Osteoblast (primary cell): Measurements from ENCODE around the gene NFATC1. TPM values are rescaled to one million over a fixed set of nuclear protein-coding genes. Genes with fewer than 3 reads are reported as not detected.

Experiments
- DNase-seq: peaks from one replicate; pipeline ENCODE4 v3.0.0; 2011; ENCODE audit warnings: low spot score, mixed read lengths; ENCODE audit not compliant: insufficient read length; ENCODE audit errors: missing footprints
- H2AFZ ChIP-seq: 2 replicates; pipeline ENCODE4 v1.6.0; 2011; ENCODE audit warnings: mild to moderate bottlenecking, low read length
- H3K27ac ChIP-seq: 2 replicates; pipeline ENCODE4 v1.5.1; 2011; ENCODE audit warnings: mild to moderate bottlenecking, low read depth, low read length, moderate library complexity
- H3K27me3 ChIP-seq: 2 replicates; pipeline ENCODE4 v1.6.0; 2012; ENCODE audit warnings: mild to moderate bottlenecking, control low read depth, inconsistent platforms, low read length, moderate library complexity; ENCODE audit not compliant: insufficient read depth
- H3K36me3 ChIP-seq: 2 replicates; pipeline ENCODE4 v1.5.1; 2011; ENCODE audit warnings: mild to moderate bottlenecking, low read length, control low read depth, moderate library complexity; ENCODE audit not compliant: insufficient read depth
- H3K4me1 ChIP-seq: 2 replicates; pipeline ENCODE4 v1.5.1; 2011; ENCODE audit warnings: mild to moderate bottlenecking, low read length, control low read depth, moderate library complexity; ENCODE audit not compliant: insufficient read depth
- H3K4me2 ChIP-seq: 2 replicates; pipeline ENCODE4 v1.6.0; 2011; ENCODE audit warnings: mild to moderate bottlenecking, low read length; ENCODE audit not compliant: insufficient read depth
- H3K4me3 ChIP-seq: fragments of 200-600 bp; sonication (generic); 3 replicates; pipeline ENCODE4 v1.5.1; 2012; ENCODE audit warnings: mild to moderate bottlenecking, low read length, inconsistent platforms; ENCODE audit not compliant: insufficient read depth
- H3K79me2 ChIP-seq: 2 replicates; pipeline ENCODE4 v1.6.0; 2012; ENCODE audit warnings: mild to moderate bottlenecking, low read length, control low read depth, inconsistent platforms; ENCODE audit not compliant: insufficient read depth
- H3K9me3 ChIP-seq: 2 replicates; pipeline ENCODE4 v1.5.1; 2011; ENCODE audit warnings: low read depth, low read length, control low read depth
- H4K20me1 ChIP-seq: 2 replicates; pipeline ENCODE4 v1.6.0; 2012; ENCODE audit warnings: mild to moderate bottlenecking, low read length, control low read depth; ENCODE audit not compliant: insufficient read depth
- total RNA-seq: library from RNA; depleted of rRNA; stranded (reverse); fragments of >200 nt; gene quantifications from 2 replicates; pipeline ENCODE4 v1.2.3, GENCODE V29; 2012
- TF ChIP-seq, protein P1 (sequence below): IDR thresholded peaks from 2 replicates; pipeline ENCODE4 v1.5.1; 2011; ENCODE audit warnings: mild to moderate bottlenecking, low read depth, low read length, moderate library complexity; ENCODE audit errors: extremely low read depth

The NFATC1 gene
- total RNA-seq, 1 donor: 6.2 TPM

DNA sequence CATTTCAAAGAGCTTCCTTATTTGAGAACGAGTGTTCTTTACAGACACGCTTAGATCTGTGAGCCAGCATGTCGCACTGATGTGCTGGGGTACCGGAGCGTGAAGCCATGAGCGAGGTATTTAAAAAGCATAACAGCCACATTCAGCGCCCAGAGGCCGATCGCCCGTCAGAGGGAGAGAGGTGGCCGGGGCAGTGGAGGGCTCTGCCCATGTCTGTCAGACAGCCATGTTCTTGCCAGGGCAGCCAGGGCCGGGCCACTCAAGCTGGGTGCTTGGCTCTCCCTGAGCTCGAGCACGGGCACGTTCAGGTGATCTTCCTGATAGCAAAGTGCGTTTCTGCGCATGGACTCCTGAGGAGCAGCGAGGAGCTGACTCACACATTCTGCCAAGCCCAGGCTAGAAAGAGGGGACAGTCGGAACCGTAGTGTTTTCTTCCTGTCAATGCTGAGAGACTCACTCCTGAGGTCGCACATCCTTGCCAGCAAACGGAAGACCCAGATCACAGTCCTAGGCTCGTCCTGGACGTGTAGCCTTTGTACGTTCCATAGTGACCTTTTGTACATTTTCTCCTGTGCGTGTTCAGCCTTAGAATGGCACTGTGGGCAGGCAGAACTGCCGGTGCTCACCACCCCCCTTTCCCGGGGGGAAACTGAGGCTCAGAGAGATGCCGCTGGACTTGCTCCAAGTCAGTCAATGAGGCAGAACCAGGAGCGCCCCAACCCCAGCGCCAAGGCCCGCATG is 100.7 kb downstream of the NFATC1 start:
- no peak overlapping the region for H3K27ac ChIP-seq
- H3K4me3 ChIP-seq: no peak overlapping the region
- no peak overlapping the region for H2AFZ ChIP-seq
- H3K36me3 ChIP-seq: no peaks in the 10 kb centered on the region
- peak; percentile 64 for DNase-seq
- no peak overlapping the region for H3K4me2 ChIP-seq
- H4K20me1 ChIP-seq: no peaks in the 10 kb centered on the region
- peaks cover 6% of the 10 kb centered on the region for H3K4me1 ChIP-seq
- H3K27me3 ChIP-seq: no peaks in the 10 kb centered on the region
- peaks cover 8% of the 10 kb centered on the region for H3K9me3 ChIP-seq
- no peaks in the 10 kb centered on the region for H3K79me2 ChIP-seq
- TF ChIP-seq, protein P1, sequence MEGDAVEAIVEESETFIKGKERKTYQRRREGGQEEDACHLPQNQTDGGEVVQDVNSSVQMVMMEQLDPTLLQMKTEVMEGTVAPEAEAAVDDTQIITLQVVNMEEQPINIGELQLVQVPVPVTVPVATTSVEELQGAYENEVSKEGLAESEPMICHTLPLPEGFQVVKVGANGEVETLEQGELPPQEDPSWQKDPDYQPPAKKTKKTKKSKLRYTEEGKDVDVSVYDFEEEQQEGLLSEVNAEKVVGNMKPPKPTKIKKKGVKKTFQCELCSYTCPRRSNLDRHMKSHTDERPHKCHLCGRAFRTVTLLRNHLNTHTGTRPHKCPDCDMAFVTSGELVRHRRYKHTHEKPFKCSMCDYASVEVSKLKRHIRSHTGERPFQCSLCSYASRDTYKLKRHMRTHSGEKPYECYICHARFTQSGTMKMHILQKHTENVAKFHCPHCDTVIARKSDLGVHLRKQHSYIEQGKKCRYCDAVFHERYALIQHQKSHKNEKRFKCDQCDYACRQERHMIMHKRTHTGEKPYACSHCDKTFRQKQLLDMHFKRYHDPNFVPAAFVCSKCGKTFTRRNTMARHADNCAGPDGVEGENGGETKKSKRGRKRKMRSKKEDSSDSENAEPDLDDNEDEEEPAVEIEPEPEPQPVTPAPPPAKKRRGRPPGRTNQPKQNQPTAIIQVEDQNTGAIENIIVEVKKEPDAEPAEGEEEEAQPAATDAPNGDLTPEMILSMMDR: no peak

DNA sequence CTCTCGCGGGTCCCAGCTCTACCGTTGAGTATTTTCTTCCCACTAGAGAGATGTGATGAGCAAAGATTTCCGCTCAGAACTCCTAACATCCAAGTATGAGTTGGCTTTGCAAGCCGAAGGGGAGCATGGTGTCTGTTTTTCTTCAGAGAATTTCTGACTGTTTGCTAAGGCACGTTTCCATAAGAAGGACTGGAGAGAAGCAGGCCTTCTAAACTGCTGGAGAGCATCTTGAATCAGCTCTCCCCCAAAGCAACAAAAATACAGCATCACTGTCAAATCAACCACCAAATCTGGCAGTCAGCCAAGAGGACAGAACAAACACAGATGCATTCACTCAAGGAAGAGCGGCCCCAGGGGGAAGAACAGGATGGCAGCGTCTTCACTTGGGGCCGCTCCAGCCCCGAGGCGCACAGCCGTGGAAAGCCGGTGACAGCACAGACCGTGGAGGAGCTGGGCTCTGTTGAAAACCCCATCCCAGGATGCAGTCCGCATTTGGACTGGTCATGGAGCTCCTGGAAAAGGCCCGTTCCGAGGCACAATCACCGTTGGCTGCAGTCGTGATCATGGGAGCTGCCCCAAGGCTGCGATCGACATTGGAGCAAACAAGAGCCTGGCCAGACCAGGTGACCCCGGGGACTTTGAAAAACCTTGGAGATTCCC is 101.4 kb downstream of the NFATC1 start:
- H3K27ac ChIP-seq: no peak overlapping the region
- H3K36me3 ChIP-seq: no peaks in the 10 kb centered on the region
- no peak overlapping the region for H2AFZ ChIP-seq
- H3K4me2 ChIP-seq: peak overlapping the region; percentile 24
- TF ChIP-seq, protein P1: no peak
- no peaks in the 10 kb centered on the region for H3K79me2 ChIP-seq
- no peaks in the 10 kb centered on the region for H4K20me1 ChIP-seq
- H3K4me1 ChIP-seq: peaks cover 6% of the 10 kb centered on the region
- H3K4me3 ChIP-seq: no peak overlapping the region
- H3K27me3 ChIP-seq: no peaks in the 10 kb centered on the region
- H3K9me3 ChIP-seq: peaks cover 8% of the 10 kb centered on the region
- DNase-seq: peak; percentile 83

DNA sequence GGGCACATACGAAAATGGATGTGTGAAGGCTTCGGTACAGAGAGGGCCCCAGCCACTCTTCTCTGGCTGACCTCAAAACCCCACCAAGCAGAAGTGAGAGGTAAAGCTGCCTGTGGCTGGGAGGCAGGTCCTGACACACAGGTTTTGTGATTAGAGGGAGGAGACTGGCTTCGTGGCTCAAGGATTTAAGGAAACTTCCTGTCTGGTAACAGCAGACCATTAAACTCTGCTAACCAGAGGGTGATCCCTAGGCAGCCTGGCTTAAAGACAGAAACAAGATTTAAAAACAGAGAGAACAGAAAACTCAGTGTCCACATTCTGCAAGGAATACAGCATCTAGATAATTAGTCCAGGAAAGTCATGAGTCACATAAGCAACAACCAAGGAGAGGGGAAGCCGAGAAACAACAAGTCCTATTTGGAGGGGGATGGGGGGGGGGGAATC is 101.9 kb downstream of the NFATC1 start:
- peak; percentile 89 for DNase-seq
- Histone ChIP-seq H3K27ac (no peak overlapping the region), H3K4me2 (peak overlapping the region; percentile 24), H3K36me3 (no peaks in the 10 kb centered on the region), H3K79me2 (no peaks in the 10 kb centered on the region), H3K9me3 (peaks cover 8% of the 10 kb centered on the region), H3K4me3 (no peak overlapping the region), H4K20me1 (no peaks in the 10 kb centered on the region), H2AFZ (no peak overlapping the region), H3K27me3 (no peaks in the 10 kb centered on the region), H3K4me1 (peaks cover 6% of the 10 kb centered on the region)
- TF ChIP-seq, protein P1: no peak

DNA sequence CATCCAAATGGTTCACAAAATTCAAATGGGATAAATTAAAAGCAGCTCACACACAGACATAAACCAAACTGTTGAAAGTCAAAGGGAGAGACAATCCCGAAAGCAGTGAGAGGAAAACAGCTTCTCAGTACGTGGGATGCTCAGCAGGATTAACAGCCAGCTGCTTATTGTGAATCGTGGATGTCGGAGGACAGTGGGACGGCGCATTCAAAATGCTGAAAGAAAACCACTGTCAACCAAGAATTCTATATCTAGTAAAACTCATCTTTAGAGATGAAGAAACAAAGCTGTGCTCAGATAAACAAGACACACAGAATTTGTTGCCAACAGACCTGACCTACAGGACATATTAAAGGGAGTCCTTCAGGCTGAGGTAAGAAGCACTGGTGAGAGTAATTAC is 102.9 kb downstream of the NFATC1 start:
- TF ChIP-seq, protein P1: no peak
- Histone ChIP-seq H3K4me2 (no peak overlapping the region), H3K27me3 (no peaks in the 10 kb centered on the region), H3K4me1 (peaks cover 6% of the 10 kb centered on the region), H3K27ac (no peak overlapping the region), H3K4me3 (no peak overlapping the region), H4K20me1 (no peaks in the 10 kb centered on the region), H3K79me2 (no peaks in the 10 kb centered on the region), H3K9me3 (peaks cover 8% of the 10 kb centered on the region), H3K36me3 (no peaks in the 10 kb centered on the region), H2AFZ (no peak overlapping the region)
- DNase-seq: no peak
